GM19467 (cell line): Measurements from ENCODE around the gene RPS6KA2.

Source experiments
- ATAC-seq: cut with Tn5 transposase; IDR thresholded peaks from one replicate; pipeline ENCODE4 v1.9.1; 2021; ENCODE audit warnings: mild to moderate bottlenecking, moderate library complexity; ENCODE audit not compliant: unreplicated experiment

RPS6KA2 gene

DNA sequence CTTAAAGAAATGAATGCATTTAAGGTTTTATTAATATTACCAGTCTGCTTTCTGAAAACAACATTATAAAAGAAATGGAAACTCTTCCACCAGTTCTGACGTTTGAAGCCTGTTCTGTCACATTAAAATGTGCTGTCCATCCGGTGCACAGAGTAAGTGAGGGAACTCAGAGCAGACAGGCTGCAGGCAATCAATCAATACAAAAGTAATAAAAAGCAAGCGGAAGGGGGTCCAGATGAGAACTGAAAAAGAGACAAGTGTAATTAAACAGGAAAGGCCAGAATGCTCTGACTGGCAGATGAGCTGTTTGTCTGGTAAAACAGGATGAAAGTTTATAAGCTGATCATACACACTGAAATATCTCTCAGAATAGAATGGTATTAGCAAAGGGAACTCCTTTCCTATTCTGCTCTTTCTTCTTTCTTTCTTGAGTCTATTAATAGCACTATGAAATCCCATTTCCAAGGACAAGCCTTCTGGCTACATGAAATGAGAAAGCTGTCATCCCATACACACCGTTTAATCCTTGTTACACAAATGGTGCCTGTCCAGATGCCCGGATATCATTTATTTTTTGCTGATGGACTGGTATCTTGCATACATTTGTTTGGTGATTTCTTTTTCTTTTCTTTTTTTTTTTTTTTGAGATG is 134.8 kb downstream of the RPS6KA2 start:
- no peak for ATAC-seq

DNA sequence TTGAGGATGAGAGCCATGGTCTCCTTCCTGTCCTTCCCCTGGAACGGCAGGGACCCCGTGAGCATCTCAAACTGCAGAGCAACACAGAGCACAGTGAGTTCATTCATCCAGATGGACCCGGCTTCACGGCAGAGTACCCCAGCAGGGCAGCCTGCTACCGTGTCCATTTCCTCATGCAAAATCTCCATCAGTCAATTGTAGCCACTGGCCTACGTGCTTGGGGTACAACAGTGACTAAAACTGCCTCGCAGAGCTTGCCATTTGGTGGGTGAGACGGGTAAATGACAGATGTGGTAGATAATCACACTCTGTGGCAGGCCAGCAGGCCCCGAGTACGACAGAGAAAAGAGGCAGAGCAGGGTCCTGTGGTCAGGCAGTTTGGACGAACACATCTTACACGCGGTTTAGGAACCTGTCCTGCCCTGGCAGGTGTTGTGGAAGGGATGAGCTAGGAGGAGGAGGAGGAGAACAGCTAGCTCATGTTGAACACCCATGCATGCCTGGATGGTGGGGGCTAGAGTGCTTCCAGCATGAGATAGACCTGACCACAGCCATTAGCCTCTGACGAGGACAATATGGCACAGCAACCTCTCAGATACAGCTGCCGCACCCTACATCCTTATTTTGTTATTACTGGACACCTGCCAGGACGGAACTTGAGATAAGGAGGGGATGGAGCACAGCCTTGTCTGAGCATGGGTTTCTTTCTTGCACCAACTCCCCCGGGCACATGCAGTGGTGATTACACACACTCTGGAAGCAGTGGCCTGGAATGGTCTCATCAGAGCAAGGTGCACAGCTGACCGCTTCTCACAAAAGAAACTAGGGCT is 136.2 kb downstream of the RPS6KA2 start:
- no peak for ATAC-seq

DNA sequence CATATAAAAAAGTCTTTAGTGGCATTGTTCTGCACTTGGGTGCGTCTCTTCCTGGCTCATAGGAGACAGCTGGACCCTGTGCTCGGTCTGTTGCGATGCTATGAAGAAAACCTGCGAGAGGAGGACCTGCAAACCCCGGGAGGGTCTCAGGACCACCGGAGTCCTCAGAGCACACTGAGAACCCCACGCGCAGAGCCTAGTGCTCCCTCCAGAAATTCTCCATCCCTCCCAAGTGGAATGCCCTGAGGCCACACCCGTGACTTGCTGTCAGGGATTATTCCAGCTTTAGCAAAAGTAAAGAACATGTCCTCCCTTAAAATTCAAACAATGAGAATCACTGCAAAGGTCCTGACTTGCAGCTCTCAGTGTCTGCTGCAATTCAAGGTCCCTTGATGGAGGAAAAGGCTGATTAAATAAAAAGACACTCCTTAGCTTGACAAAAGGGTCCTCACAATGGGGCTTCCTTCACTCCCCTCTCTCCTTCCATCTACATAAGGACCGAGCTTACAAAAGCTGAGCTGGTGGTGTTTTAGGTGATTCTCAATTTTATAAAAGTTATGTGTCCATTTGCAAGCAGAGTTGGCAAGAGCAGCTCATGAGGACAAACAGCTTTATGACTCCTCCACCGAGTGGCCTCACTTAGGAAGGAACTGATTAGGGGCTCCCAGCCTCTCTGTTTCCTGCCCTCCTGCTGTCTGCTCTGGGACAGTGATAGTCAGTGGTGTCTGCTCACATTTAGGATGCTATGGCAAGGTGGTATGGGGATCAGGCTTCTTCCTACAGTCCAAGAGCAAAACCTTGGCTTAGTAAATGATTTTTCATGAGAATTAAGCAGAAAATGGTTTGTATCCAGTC is 137.5 kb downstream of the RPS6KA2 start:
- ATAC-seq = no peak

DNA sequence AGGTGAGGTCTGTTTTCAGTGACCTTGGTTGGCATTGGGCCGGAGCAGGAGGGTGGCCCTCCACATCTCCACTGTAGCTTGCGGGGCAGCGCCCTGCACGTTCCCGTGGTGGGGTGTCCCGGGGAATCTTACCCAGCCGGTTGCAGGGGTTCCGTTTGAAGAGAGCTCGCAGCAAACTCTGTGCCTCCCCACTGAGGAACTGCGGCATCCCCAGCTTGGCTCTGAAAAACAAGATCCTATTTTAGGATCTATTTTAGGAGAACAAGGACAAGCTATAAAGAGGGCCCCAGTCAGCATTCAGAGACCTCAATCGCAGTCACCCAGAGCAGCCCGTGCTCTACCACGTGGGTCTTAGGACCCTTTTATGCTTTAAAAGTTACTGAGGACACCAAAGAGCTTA is 138.3 kb downstream of the RPS6KA2 start:
- ATAC-seq = no peak

DNA sequence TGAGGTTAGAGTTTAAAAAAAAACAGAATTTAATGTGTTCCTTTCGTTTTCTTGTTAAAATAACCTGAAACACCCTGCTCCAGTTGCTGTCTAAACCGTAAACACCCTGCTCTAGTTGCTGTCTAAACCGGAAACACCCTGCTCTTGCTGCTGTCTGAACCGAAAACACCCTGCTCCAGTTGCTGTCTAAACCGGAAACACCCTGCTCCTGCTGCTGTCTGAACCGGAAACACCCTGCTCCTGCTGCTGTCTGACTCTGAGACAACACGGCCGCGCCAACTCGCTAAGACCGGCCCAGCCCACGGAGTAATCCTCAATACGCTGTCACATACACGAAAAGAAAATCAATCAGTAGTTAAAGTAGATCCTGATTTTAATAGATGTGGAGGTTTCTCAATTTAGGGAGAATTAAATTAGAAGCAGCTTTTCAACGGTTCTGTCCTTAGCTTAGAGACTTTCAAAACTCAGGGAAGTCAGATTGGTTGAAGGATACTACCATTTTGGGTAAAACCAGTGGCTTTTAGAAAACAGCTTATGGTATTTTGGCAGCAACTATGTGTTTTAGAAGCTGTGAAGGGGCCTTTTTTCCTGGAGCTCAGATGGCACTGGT is 138.9 kb downstream of the RPS6KA2 start:
- peak; percentile 94 for ATAC-seq

DNA sequence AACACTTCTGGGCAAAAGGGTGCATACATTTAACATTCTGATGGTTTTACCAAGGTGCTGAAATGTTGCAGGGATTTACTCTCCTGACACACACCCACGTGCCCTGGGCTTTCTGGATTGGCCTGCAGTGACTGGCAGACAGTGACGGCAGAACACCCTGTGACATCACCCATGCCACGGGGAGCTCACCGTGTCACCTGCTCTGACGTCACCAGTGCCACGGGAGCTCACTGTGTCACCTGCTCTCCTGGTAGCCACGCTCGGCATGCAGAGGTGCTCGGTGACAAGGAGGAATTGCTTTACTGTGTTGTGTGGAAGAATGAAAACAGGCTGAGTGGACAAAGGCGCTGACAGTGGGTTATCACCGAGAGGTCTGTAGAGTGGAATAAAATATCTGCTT is 139.9 kb downstream of the RPS6KA2 start:
- ATAC-seq = no peak

DNA sequence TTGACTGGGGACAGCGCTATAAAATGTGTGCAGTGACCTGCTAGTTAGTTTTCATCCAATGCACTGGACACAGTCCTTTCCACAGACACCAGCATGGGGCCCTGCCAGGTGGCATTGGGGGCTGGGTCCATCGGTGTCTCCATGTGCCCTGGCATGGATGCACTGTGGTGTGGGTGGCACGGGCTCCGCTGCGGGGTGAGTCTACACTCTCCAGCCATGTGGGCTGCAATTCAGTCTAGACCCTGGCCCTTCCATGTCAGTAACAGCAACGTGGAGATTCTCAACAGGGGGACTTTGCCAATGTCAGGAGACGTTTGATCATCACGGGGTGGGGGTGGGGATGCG is 140.5 kb downstream of the RPS6KA2 start:
- no peak for ATAC-seq

DNA sequence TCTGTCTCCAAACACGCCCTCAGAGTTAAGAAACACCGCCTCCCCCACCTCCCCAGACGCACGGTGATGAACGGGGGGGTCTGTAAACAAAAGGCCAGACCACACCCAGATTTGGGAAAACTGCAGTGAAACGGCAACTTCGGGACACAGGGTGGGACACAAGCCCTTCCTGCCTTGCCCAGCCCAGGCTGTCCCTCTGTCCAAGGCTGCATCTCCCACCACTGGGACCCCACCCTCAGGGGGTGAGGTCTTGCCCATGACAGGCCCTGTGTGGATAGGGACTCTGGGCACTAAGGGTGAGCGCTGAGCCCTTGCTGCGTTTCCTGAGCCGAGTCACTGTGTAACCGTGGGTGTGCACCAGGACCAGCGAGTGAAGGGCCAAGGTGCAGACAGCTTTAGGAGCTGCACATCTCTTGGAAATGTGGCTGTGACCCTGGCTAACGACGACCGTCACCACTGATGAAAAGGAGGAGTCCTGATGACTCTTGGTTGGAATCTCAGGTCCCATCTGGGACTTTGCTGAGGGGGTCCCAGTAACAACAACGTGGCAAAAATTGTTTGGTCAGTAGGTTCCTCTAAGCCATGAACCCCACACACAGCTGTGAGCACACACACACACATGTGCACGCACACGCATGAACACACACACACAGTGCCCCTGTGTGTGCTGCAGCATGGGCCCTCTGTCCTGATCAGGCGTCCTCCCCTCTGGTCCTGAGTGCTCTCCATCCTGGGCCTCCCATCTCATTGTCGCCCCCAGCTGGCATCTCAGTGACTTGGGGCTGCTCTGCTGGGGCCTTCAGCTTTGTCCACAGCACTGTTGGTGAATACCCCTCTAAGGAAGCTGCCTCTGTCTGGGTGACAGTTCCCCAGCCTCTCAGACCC is 141.2 kb downstream of the RPS6KA2 start:
- ATAC-seq = no peak

DNA sequence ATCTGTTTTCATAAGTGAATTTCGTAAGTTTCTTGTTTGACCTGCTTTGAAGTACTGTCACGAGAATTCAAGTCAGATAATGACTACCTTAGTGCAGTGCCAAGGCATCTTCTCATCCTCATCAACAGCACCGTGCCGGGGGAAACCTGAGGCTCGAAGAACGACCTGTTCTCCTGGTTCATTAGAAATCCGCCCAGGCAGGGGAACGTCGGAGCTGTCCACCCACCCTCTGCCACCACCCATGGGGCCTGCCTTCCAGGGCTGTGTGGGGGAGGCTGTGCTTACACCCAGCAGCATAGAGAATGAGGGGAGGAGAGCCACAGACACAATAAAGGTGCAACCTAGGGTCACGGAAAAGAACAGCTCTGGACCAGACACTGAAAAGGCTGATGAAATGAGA is 142.2 kb downstream of the RPS6KA2 start:
- no peak for ATAC-seq

DNA sequence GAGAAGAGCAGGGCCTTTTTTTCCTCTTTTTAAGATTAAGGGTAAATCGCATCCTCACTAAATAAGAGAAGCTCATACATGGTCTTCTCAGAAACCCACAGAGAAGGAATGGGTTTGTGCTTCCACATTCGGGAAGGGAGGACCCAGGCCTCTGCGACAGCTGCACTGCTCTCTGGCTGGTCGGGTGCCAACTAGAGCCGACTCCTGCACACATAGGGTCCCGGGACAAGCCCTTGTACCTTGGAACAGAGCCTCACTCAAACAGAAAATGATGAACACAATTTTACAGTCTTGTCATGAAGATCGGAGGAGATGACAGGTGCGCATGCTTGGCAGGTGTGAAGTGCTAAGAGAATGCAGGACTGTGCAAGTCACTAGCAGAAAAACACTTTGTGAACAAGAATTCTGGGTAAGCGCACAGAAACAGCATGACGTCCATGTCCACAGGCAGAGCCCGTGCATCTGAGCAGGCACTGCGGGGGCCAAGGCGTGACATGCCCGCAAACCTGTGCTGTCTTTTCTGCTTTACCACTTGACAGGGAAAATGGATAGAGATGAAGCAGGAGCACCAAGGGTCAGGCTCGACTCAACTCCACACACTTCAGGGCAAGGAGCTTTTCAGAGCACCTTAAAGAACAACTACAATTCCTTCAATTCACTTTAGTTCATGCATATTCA is 143.3 kb downstream of the RPS6KA2 start:
- no peak for ATAC-seq

DNA sequence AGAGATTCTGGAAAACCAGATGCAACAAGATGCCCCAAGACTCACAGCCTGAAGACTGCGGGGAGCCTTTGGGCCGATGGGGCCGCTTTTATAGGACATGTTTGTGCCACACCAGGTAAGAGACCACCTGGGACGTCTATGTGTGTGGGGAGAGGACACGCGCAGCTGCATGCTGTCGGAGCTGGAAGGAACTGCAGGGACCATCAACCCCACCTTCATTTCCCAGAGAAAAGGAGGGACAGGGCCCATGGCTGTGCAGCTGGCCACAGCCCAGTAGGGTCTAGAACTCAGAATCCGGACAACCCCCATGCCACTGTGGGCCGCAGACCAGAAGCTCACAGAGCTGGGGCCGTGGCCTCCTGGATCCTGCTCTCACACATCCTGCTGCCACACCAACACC is 144.0 kb downstream of the RPS6KA2 start:
- no peak for ATAC-seq

DNA sequence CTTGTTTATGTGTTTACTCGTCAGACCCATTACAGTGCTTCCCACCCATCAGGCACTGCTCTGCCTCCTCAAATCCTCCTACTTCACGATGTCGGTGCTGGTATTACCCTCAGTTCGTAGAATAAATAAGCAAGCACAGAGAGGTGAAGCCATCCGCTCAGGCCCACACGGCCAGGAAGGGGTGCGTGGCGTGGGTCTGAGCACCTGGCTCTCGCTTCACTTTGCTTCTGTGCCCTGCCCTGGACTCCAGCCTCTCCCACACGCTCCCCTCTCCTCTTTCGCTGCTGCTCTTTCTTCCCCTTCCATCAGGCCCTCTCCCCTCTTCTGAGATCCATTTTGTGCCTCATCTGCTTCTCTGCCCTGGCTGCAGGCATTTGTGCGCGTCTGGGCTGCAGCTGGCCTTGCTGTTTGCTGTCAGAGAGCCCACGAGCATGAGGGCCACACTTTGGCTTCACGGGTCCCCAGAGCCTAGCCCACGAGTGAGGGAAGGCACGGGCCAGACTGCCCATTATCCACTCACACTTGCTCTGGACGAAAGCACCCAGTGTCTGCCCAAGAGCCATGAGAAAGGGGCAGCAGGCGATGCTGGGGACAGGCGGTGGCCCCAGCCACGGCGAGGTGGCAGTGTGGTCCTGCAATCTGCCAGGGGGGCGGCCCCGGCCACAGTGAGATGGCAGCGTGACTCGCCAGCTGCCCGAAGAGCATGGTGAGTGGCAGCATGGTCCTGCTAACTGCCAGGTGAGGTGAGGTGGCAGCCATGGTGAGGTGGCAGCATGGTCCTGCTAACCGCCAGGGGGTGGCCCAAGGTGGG is 148.1 kb downstream of the RPS6KA2 start:
- no peak for ATAC-seq

DNA sequence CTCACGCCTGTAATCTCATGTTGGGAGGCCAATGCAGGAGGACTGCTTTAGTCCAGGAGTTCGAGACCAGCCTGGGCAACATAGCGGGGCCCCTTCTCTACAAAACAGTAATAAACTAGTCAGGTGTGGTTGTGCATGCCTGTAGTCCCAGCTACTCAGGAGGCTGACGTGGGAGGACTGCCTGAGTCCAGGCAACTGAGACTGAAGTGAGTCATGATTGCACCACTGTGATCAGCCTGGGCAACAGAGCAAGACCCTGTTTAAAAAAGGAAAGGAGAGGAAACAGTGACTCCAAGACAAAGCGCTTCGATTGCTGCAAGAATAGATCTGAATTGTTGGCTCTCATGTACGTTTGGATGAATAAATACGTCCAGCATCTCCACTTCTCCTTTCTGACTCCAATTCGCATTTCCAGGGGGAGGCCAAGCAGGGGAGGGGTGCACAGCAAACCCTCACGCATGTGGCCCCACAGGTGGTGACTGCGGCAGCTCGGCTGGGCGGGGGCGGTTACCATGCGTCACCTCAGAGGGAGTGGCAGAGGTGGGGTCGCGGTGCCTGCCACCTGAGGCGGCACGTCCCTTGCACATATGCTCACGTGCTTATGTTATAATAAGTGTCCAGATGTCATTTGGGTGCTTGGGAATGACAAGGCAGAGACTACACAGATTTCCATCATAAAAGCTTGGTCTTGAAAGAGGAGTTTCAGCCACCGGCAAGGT is 149.2 kb downstream of the RPS6KA2 start:
- no peak for ATAC-seq

DNA sequence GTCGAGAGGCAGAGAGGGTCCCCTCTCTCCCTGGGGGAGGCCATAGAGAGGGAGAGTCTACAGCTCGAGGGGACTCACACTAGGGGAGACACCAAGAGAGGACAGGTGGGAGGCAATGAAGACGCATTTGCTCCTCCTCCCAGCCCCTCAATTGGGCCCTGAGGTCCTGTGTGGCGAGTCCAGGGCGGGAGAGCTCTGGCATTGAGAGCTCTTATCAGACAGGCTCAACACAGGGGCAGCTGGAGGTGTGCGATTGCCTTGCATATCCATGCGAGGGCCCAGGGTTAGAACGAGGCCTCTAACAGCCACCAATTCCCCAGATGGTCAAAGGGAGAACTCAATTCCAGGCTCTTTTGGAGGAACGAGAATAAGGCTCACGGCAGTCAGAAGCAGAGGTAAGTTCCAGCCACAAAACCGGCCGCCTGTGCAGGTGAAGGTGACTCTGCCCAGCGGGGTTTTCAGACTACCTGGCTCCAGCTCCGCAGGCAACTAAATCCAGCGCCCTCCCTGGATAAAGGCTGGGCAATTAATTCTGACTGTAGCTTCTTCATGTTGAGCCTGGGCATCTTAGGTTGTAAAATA is 150.3 kb downstream of the RPS6KA2 start:
- ATAC-seq = no peak

DNA sequence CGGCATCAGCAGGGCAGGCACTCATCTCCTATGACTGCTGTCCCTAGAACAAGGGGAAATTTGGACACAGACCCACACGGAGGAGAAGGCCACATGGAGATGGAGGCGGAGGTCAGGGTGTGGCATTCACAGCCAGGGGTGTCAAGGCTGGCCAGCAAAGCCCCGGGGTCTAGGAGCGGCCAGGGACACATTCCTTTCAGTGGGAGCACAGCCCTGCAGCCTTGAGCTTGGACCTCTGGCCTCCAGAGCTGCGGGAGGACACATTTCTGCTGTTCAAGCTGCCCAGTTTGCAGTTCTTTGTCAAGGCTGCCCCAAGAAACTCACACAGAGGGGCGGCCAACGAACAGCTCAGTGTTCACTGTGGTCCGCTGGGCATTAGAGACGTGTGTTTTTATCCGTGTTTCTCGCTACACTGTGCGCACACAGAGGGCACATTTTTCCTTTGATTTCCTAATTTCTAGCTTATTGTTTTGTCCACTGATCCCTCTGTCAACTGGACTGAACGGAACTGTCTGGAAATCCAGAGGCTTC is 150.9 kb downstream of the RPS6KA2 start:
- no peak for ATAC-seq

DNA sequence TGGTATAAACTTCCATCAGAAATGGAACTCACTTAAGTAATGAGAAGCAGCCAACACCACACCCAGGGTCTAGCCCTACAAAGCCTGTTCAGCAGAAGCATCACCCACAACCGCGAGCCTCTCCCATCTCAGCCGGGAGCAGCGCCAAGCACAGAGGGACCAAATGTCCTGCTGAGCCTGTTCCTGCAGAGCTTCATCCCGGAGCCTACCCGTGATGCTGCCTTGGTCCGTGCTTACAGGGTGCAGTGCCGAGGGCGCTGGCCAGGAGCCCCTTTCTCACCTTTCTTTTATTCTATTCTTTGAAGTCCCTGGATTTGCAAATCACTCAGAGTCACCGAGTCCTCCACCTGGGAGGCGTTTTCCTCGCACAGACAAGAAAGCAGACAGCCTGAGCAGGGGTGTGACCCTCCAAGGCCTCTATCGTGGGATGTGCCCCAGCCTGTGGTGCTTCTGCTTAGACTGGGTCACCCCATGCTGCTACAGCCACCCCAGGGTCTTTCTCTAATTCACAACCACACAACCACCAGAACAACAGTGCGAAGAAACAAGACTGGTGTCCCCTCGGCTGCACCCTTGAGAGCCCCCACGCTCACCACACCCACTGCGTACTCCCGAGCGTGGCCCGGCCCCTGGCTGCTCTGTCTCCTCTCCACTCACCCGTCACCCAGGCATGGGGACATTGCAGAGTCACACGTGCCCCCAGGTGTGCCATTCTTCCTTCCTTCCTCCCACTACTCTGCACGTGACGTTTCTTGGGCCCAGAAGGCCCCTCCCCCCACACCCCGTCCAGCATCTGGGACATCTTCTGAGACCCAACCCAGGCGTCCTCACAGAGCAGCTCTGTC is 152.1 kb downstream of the RPS6KA2 start:
- no peak for ATAC-seq
